Measurements from ENCODE around the gene USP20.

Gene USP20

GRCh38 chr9:129857207-129857606 is 21.9 kb downstream of the USP20 start:
- no peak for DNase-seq (ENCODE audit: low spot score)

- no peak for DNase-seq (ENCODE audit: low spot score)
Measured at GRCh38 chr9:129858167-129858962, 23.1 kb downstream of the USP20 start.

GRCh38 chr9:129860653-129861446 is 25.6 kb downstream of the USP20 start:
- DNase-seq (ENCODE audit: low spot score), result no peak

GRCh38 chr9:129861447-129861827 is 26.2 kb downstream of the USP20 start:
- DNase-seq (ENCODE audit: low spot score), result no peak

GRCh38 chr9:129863059-129863690 is 27.9 kb downstream of the USP20 start:
- DNase-seq (ENCODE audit: low spot score), result peak; percentile 55

GRCh38 chr9:129864991-129865647 is 29.9 kb downstream of the USP20 start:
- DNase-seq (ENCODE audit: low spot score), result no peak

- no peak for DNase-seq (ENCODE audit: low spot score)
Measured at GRCh38 chr9:129865668-129866320, 30.5 kb downstream of the USP20 start.

- no peak for DNase-seq (ENCODE audit: low spot score)
Measured at GRCh38 chr9:129866394-129867135, 31.3 kb downstream of the USP20 start.

GRCh38 chr9:129867136-129868022 is 32.1 kb downstream of the USP20 start:
- DNase-seq (ENCODE audit: low spot score), result no peak

GRCh38 chr9:129868023-129868871 is 33.0 kb downstream of the USP20 start:
- DNase-seq (ENCODE audit: low spot score), result no peak

GRCh38 chr9:129868872-129869486 is 33.7 kb downstream of the USP20 start:
- DNase-seq (ENCODE audit: low spot score), result no peak

- no peak for DNase-seq (ENCODE audit: low spot score)
Measured at GRCh38 chr9:129869585-129870501, 34.6 kb downstream of the USP20 start.

GRCh38 chr9:129871046-129871445 is 35.8 kb downstream of the USP20 start:
- no peak for DNase-seq (ENCODE audit: low spot score)

- no peak for DNase-seq (ENCODE audit: low spot score)
Measured at GRCh38 chr9:129873563-129874190, 38.4 kb downstream of the USP20 start.

GRCh38 chr9:129874261-129875101 is 39.2 kb downstream of the USP20 start:
- DNase-seq (ENCODE audit: low spot score), result no peak

GRCh38 chr9:129875181-129875611 is 39.9 kb downstream of the USP20 start:
- no peak for DNase-seq (ENCODE audit: low spot score)

Measured in COLO829 (cell line).